SH-SY5Y (cell line): ENCODE measurements around the gene GDNF.

Experiments
- GATA2 ChIP-seq: IDR thresholded peaks from 2 replicates; pipeline ENCODE4 v1.6.1; 2011; ENCODE audit warnings: mild to moderate bottlenecking, low read depth, low read length
- GATA3 ChIP-seq: IDR thresholded peaks from 2 replicates; pipeline ENCODE4 v1.6.1; 2011; ENCODE audit warnings: low read depth, mild to moderate bottlenecking, low read length, moderate library complexity

DNA sequence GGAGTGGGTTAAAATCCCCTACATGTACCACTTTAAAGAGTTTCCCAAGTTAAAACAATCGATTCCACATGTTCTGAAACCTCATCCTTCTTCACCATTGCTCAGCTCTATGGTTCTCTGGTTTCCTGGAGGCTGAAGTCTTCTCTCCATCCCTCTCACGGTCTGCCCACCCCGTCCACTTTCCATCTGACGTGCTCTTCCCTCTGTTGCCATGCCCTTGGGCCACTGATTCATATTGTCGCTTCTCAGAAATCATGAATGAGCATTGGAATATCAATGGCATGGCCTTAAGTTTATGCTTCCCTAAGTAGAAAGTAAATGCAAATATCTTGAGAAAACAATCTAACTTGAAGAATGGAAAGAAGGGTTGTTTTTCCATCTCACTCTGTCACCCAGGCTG, 30.9 kb downstream of the GDNF start:
- no peak for TF ChIP-seq GATA3
- no peak for TF ChIP-seq GATA2
